Stimulated activated CD4-positive, alpha-beta T cell treated with anti-CD3 and anti-CD28 coated beads, TNF-alpha, amount 100 ng/mL, for 4 hours (primary cell): ENCODE data around the gene TTC7B.

ENCODE experiments used
- DNase-seq, 3 experiments: peaks; one replicate each; pipeline ENCODE4 v3.0.0-alpha.2; 2020; ENCODE audit warnings: low read depth in 3 of 3

The TTC7B gene

GRCh38 chr14:90511795-90512328 is 304.4 kb downstream of the TTC7B start:
- DNase-seq = no peak

GRCh38 chr14:90511252-90511651 is 305.0 kb downstream of the TTC7B start:
- no peak for DNase-seq

GRCh38 chr14:90510159-90510558 is 306.1 kb downstream of the TTC7B start:
- no peak for DNase-seq

DNA sequence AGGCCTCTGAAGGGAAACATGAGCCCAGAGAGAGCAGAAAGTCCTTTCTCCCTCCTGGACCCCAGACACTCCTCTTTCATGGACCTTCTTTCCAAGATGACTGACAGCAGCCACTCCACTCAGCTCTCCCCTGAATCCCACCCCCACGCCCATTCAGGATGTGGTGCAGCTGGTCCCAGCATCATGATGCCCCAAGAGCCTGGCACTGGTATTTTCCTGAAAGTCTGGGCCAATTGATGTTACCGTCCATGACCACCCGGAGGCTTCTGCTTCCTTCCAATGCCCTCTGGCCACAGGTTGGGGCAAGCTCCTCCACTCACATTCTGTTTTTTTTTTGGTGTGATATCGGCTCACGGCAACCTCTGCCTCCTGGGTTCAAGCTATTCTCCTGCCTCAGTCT is 306.8 kb downstream of the TTC7B start:
- no peak for DNase-seq

- DNase-seq = no peak
These were observed 307.5 kb downstream of the TTC7B start for GRCh38 chr14:90508536-90509254.

GRCh38 chr14:90508036-90508435 is 308.2 kb downstream of the TTC7B start:
- DNase-seq = no peak

DNA sequence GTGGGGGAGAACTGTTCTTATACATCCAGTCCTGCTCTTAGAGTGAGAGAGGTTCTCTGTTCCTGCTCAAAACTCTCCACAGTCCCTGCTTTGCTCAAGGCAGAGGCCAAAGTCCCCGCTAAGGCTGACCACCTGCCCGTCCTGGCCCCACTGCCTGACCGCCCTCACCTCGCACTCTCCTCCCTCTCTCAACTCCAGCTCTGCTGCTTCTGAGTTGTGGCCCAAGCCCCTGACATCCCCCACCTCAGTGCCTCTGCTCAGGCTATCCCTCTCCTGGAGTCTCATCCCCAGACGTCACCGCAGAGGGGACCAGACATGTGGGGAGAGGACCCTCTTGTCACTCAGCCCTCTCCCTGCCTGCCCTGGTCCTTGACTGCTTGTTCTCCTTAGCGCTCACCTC is 308.8 kb downstream of the TTC7B start:
- DNase-seq = no peak

- no peak for DNase-seq
These were observed 309.5 kb downstream of the TTC7B start for GRCh38 chr14:90506748-90507147.

DNA sequence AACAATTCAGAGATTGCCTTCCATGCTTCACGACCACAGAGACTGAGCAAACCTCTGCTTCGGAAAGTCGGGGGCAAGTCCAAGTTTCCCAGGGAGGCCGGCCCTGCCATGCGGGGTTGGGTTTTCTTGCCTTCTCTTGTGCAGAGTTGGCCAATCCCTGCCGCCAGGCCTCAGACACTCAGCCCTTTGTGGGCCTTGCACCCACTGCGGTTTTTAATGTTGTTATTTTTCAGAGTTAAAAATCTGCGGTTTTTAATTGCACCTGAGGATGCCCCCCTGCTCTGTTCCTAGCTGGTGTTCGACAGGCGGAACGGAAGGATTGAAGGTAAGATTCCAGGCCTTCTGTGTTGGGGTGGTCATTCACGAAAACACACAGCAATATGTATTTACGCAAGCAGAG is 310.7 kb downstream of the TTC7B start:
- no peak for DNase-seq

- DNase-seq = no peak
These were observed 311.6 kb downstream of the TTC7B start for GRCh38 chr14:90504643-90505042.

DNA sequence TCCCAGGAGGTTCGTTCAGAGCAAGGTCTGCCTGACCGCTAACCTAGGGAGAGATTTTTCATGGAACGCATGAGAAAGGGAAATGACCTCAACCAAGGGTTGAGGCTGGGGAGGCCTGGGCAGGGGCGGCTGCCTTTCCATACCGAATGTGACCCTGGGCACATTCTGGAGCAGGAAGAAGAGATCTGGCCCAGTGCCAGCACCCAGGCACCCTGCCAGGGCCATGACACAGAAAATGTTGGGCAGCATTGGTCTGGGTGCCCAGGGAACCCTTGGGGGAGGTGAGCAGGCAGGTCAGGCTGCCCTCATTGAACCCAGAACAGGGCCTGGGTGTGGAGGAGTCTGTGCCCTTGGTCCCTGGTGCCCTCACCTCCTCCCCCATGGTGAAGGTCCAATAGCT is 312.6 kb downstream of the TTC7B start:
- no peak for DNase-seq

- no peak for DNase-seq
These were observed 313.5 kb downstream of the TTC7B start for GRCh38 chr14:90502760-90503159.

DNA sequence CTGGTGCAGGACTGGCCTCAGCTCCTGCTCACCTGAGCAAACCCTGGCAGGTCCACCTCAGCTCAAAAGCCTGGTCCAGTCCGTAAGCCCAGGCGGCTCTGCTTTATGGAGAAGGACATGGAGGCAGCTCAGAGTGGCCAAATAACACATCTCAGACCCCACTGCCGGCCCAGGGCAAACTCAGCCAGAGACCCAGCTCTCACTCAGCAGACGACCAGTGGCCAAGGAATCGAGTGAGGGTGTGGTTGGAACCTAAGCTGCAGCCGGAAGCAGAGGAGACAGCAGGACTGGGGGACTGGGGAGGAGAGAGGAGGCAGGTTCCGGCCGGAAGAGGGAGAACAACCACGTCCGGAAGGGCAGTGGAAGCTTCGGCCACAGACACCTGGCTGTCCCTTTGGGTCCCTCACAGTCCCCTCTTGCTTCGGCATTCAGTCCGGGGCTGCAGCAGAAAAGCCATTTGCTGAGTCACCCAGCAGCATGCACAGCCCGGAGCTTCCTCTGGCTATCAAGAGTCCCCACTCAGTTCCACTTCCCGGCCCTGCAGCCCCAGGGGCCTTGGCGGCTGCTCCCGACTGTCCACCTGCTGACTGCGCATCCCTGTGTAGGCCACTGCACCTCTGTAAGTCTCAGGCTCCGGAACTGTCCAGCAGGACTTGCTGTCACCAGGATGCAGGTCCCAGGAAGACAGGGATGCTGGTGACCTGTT is 315.4 kb downstream of the TTC7B start:
- DNase-seq = no peak

DNA sequence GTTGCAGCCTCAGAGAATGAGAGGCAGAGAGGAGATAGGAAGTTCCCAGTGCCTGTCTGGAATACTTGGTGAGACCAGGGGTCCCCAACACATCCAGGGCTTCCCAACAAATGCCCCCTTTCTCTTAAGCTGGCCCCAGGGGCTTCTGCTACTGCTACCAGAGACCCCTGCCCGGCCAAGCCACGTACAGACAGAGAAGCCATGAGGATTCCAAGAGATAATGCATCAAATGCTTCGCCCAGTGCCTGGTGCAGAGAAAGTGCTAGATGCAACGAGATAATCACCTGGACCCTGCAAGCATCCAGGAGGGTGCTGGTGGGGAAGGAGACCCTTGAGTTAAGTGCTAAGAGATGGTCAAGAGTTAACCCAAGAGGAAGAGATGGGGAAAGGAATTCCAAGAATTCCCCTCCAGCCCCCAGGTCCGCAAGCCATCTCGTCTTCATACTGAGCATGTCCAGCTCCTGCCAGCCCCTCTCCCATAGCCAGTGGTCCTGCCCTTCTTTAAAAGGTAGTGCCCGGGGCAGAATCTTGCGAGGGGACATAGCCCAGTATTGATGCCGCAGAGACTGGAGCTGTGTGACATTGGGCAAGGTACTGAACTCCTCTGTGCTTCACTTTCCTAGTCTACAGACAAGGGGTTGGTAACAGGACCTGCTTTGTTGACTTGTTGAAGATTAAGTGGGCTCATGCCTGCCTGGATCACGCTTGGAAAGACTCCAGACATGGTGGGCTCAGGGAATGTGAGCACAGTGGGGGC is 316.1 kb downstream of the TTC7B start:
- no peak for DNase-seq

- DNase-seq = no peak
These were observed 317.1 kb downstream of the TTC7B start for GRCh38 chr14:90499121-90499520.

DNA sequence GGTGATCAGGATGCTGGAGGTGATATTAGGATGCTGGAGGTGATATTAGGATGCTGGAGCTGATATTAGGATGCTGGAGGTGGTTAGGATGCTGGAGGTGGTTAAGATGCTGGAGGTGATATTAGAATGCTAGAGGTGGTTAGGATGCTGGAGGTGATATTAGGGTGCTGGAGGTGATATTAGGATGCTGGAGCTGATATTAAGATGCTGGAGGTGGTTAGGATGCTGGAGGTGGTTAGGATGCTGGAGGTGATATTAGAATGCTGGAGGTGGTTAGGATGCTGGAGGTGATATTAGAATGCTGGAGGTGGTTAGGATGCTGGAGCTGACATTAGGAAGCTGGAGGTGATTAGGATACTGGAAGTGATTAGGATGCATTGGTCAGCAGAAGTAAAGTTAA is 318.0 kb downstream of the TTC7B start:
- no peak for DNase-seq

DNA sequence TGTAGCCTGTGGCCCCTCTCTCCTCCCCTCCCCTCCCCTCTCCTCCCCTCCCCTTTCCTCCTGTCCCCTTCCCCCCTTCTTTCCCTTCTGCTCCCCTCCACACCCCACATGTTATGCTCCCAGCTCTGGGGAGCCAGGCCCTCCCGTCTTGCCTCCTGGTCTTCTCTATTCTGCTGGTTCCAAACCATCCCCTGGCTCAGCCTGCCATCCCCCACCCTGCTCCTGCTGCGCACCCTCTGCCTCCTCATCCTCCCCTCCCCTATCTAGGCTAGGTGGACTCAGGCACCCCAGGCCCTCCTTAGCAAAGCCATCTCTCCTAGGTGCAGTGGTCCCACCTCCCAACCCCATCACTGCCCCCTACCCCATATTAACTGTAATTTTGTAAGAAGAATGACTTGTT is 319.9 kb downstream of the TTC7B start:
- no peak for DNase-seq

- DNase-seq = no peak
These were observed 320.6 kb downstream of the TTC7B start for GRCh38 chr14:90495357-90496276.

GRCh38 chr14:90491911-90492531 is 324.2 kb downstream of the TTC7B start:
- no peak for DNase-seq

GRCh38 chr14:90491221-90491885 is 324.9 kb downstream of the TTC7B start:
- no peak for DNase-seq

DNA sequence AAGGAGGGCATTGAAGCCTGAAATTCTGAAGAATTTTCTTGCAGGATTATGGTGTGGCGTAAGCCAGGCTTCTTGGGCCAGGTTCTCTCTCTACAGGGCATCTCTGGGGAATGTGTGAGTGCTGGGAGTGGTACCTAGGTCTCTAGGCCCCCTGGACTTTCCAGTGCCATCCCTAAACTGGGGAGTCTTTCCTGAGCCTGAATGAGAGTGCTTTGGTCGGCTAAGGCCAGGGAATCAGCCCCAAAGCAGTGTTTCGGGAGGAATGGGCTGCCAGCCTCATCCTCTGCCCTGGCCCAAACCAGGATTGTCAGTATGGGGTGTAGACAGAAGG is 325.5 kb downstream of the TTC7B start:
- no peak for DNase-seq
